ENCODE results near the gene MRPL16. TPM values are rescaled to one million over a fixed set of nuclear protein-coding genes. Genes with fewer than 3 reads are reported as not detected.
"Not testable (repeated sequence)": the region's sequence is repeated elsewhere in the genome, so short reads cannot be mapped to it uniquely, and the experiment has no call there.

MRPL16 gene
- polyA plus RNA-seq (ENCODE audit: insufficient read length in 3 of 3) = 10 to 100 TPM; 60.2 to 68.3 (median 62.8) TPM

DNA sequence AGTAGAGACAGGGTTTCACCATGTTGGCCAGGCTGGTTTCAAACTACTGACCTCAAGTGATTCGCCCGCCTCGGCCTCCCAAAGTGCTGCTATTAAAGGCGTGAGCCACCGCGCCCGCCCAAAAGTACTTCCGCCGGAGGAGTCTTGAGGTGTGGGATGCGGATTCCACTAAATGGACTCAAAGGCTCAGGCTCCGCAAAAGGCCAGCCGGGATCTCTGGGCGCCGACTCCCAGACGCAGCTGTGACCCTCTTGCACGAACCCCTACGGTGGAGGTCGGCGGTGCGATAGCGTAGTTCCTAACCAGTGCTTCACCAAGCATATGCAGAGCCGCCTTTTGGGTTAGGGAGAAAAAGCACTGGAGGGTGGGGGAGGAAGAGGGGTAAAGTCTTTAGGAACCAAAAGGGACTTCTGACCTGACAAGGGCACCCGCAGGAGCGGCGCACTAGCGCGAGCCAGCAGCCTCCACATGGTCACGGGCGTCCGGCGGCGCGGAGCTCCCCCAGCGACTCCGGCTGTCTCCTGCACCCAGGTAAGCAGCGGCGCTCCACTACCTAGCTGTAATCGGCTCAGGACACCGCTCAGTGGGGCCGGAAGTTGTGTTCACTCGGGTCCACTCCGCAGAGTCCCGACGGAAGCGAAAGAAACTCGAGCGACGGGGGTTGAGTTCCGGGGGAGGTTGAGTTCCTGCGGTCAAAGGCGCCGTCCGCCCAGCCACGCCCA, at the start of gene MRPL16:
MRPL16 (minus strand) TSS at position 590 of the 722 bp plus-strand sequence; CDS start at position 470, 120 bp downstream.
- DNase-seq (ENCODE audit: low read depth in 3 of 3, low spot score in 2 of 3) = peak; percentile 71 to 85 (median 80)

DNA sequence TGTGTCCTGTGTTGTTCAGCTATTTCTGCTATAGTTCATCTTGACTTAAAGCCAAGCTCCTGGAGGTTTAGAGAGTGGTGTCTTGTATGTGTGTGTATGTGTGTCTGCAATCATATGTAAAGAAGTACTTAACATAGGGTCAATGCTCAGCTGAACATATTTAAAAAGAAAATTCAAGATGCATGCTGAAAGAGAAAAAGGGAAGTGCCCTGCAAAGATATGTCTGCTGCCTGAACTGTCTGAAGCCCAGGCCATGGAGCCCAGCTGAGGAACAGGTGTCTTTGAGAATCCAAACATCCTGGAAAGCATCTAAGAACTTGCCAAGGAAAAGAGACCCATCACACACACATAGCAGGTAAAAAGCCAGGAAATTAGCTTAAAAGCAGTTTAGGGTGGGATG, 49.1 kb upstream of the MRPL16 start:
- DNase-seq (ENCODE audit: low read depth in 3 of 3, low spot score in 2 of 3) = no peak

GRCh38 chr11:59857439-59858434, 47.2 kb upstream of the MRPL16 start:
- DNase-seq (ENCODE audit: low read depth in 3 of 3, low spot score in 2 of 3) = no peak

DNA sequence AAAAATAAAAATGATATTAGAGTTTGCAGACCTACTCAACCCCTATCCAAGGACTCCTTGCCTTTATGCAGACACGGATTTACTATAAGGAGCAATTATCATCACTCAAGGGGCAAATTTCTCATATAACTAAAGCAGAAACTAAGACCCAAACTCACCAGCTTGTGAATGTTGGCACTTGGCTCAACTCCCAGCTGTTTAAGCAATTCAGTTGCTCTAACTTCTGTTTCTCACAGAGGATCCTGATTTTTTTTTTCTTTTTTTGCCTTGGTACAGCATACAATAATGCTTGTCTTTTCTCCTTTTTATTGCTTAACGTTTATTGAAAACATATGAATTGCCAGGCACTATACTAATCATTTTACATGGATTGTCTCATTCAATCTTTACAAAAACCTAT, 44.3 kb upstream of the MRPL16 start:
- DNase-seq (ENCODE audit: low read depth in 3 of 3, low spot score in 2 of 3) = no peak

DNA sequence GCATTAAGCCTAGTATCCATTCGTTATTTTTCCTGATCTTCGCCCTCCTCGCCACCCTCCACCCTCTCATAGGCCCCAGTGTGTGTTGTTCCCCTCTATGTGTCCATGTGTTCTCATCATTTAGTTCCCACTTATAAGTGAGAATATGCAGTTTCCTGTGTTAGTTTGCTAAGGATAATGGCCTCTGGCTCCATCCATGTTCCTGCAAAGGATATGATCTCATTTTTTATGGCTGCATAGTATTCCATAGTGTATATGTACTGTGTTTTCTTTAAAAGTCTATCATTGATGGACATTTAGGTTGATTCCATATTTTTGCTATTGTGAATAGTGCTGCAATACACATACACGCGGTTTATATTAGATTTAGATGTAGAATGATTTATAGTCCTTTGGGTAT, 40.8 kb upstream of the MRPL16 start:
- not testable (repeated sequence) for DNase-seq (ENCODE audit: low read depth in 3 of 3, low spot score in 2 of 3)

DNA sequence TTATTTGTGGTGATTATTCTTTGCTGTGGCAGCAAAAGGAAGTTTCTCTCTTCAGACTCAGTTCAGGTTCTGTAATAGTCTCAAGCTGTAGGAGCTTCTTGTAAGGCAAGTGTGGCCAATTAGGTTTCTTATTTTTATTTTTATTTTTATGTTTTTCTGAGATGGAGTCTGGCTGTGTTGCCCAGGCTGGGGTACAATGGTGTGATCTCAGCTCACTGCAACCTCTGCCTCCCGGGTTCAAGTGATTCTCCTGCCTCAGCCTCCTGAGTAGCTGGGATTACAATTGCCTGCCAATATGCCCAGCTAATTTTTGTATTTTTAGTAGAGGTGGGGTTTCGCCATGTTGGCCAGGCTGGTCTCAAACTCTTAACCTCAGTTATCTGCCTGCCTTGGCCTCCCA, 39.0 kb upstream of the MRPL16 start:
- not testable (repeated sequence) for DNase-seq (ENCODE audit: low read depth in 3 of 3, low spot score in 2 of 3)

DNA sequence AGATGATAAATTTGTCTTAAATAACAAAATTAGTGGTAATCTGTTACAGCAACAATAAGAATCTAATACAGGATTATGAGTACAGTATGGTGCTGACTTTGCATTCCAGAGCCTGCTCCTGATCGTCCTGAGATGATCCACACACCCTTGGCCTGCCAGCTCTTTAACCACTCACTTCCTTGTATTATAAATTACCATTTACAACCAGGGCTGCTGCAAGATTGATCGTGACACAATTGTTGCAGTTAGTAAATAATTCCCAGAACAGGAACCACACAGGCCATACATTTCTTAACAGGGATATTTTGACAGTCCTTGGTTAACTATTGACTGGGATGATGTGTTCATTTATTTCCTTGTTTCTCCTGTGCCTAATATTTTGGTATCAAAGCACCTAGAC, 38.6 kb upstream of the MRPL16 start:
- DNase-seq (ENCODE audit: low read depth in 3 of 3, low spot score in 2 of 3) = no peak

- DNase-seq (ENCODE audit: low read depth in 3 of 3, low spot score in 2 of 3) = not testable (repeated sequence)
These were observed 37.9 kb upstream of the MRPL16 start for GRCh38 chr11:59848439-59848838.

GRCh38 chr11:59847626-59848025, 37.0 kb upstream of the MRPL16 start:
- no peak for DNase-seq (ENCODE audit: low read depth in 3 of 3, low spot score in 2 of 3)

GRCh38 chr11:59846556-59846955, 36.0 kb upstream of the MRPL16 start:
- no peak for DNase-seq (ENCODE audit: low read depth in 3 of 3, low spot score in 2 of 3)

- no peak for DNase-seq (ENCODE audit: low read depth in 3 of 3, low spot score in 2 of 3)
These were observed 34.8 kb upstream of the MRPL16 start, which contains the start of gene CBLIF for GRCh38 chr11:59845399-59845798. CBLIF (minus strand) TSS chr11:59845499; CDS start chr11:59845453, 46 bp downstream.

GRCh38 chr11:59842316-59842715, 31.7 kb upstream of the MRPL16 start:
- no peak for DNase-seq (ENCODE audit: low read depth in 3 of 3, low spot score in 2 of 3)

GRCh38 chr11:59841514-59841913, 30.9 kb upstream of the MRPL16 start:
- DNase-seq (ENCODE audit: low read depth in 3 of 3, low spot score in 2 of 3) = no peak

DNA sequence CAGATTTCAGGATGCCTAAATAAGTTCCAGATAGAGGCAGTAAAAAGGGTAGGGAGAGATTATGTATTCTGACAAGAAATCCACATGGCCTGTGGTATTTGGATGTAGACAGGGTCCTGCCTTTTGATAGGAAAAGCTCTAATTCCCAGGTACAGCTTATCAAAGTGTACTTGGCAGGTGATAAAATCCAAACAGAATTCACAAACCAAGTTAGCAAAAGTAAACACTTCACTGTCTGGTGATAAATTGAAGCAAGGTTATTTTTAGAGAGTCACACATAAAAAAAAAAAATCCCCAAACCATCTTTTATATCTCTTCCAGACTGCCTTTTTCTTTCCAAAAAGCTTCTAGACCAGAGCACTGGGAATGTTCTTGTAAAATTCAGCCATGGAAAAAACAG, 29.0 kb upstream of the MRPL16 start:
- no peak for DNase-seq (ENCODE audit: low read depth in 3 of 3, low spot score in 2 of 3)

- no peak for DNase-seq (ENCODE audit: low read depth in 3 of 3, low spot score in 2 of 3)
These were observed 23.0 kb upstream of the MRPL16 start for GRCh38 chr11:59833602-59834001.

GRCh38 chr11:59829358-59829757, 18.8 kb upstream of the MRPL16 start:
- DNase-seq (ENCODE audit: low read depth in 3 of 3, low spot score in 2 of 3) = no peak

DNA sequence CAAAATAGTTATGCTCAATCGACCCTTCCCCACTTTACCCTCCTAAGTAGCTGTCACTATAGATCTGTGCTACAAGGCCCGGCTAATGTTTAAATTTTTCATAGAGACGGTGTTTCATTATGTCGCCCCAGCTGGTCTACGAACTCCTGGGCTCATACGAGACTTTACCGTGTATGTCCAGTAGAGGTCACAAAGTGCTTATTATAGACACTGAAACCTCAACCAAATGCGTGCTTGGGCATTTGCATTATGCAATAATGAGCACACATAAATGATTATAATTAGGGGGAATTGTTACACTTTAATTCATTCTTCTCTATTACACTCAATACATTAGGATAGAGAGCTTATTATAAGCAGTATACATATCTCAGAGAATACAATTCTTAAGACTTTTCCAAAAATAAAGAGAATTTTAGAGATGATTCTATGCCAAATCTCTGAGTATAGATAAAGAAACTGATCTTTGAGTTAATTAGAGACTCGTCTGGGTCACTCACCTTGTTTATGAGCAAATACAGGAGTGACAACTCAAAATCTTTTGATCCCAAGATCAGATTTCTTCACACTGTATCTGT, 12.5 kb upstream of the MRPL16 start:
- DNase-seq (ENCODE audit: low read depth in 3 of 3, low spot score in 2 of 3) = peak in 1 of 3 donors; percentile 13

GRCh38 chr11:59818572-59818971, 8.0 kb upstream of the MRPL16 start:
- no peak for DNase-seq (ENCODE audit: low read depth in 3 of 3, low spot score in 2 of 3)

GRCh38 chr11:59816434-59816833, 5.9 kb upstream of the MRPL16 start:
- not testable (repeated sequence) for DNase-seq (ENCODE audit: low read depth in 3 of 3, low spot score in 2 of 3)

DNA sequence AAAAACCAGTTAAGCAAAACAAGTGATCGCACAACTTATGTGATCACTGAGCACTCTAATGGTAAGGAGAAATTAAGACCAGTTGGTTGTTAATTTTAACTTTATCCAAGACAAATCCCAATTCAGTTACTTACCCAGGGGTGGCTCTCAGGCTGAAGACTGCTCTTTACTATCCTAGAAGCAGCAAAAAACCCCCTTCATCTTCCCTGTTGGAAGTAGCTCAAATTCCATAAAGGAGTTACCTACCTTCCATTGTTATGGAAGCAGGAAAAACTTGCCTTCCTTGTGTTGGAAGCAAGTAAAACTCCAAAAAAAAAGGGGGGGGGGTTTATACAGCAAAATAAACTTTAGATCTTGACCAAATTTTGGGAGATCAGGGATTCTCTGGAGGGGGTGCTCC, 5.2 kb upstream of the MRPL16 start:
- no peak for DNase-seq (ENCODE audit: low read depth in 3 of 3, low spot score in 2 of 3)

DNA sequence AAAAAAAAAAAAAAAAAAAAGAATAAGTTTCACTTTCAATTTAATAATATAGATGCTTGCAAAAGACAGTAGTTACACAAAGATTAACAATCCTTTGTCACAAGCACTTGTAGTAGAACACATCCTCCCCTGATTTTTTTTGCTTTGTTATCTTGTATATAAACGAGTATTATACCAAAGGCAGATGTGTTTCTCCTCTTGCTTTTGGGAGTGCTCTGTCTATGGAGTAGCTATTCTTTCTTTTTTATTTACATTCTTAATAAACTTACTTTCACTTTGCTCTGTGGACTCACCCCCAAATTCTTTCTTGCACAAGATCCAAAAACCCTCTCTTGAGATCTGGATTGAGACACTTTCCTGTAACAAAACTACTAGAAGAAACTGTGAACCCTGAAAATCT, 3.4 kb upstream of the MRPL16 start:
- DNase-seq (ENCODE audit: low read depth in 3 of 3, low spot score in 2 of 3) = no peak
